WERI-Rb-1 (cell line): ENCODE data around the gene BMAL1.

Experiments used
- DNase-seq: peaks from one replicate; pipeline ENCODE4 v3.0.0-alpha.2; 2020
- H3K27ac ChIP-seq: fragments of 250-450 bp; sonication (Bioruptor Pico); 2 replicates; pipeline ENCODE4 v1.5.1; 2020; ENCODE audit warnings: mild to moderate bottlenecking, moderate library complexity
- H3K27me3 ChIP-seq: fragments of 250-450 bp; sonication (Bioruptor Pico); 2 replicates; pipeline ENCODE4 v1.5.1; 2021; ENCODE audit warnings: mild to moderate bottlenecking, low read depth, moderate library complexity; ENCODE audit not compliant: insufficient read depth, severe bottlenecking
- H3K36me3 ChIP-seq: fragments of 250-450 bp; sonication (Bioruptor Pico); 2 replicates; pipeline ENCODE4 v1.5.1; 2020; ENCODE audit warnings: mild to moderate bottlenecking, moderate library complexity
- H3K4me3 ChIP-seq: 2 replicates; pipeline ENCODE4 v1.5.1; 2011; ENCODE audit warnings: low read depth, mild to moderate bottlenecking, control low read depth, low read length
- H3K9me3 ChIP-seq: fragments of 250-450 bp; sonication (Bioruptor Pico); 2 replicates; pipeline ENCODE4 v1.5.1; 2021; ENCODE audit warnings: mild to moderate bottlenecking, moderate library complexity; ENCODE audit not compliant: severe bottlenecking
- CTCF ChIP-seq: IDR thresholded peaks from 2 replicates; pipeline ENCODE4 v1.5.1; 2011; ENCODE audit warnings: low read depth, mild to moderate bottlenecking, control low read depth, inconsistent platforms, low read length

Gene BMAL1

DNA sequence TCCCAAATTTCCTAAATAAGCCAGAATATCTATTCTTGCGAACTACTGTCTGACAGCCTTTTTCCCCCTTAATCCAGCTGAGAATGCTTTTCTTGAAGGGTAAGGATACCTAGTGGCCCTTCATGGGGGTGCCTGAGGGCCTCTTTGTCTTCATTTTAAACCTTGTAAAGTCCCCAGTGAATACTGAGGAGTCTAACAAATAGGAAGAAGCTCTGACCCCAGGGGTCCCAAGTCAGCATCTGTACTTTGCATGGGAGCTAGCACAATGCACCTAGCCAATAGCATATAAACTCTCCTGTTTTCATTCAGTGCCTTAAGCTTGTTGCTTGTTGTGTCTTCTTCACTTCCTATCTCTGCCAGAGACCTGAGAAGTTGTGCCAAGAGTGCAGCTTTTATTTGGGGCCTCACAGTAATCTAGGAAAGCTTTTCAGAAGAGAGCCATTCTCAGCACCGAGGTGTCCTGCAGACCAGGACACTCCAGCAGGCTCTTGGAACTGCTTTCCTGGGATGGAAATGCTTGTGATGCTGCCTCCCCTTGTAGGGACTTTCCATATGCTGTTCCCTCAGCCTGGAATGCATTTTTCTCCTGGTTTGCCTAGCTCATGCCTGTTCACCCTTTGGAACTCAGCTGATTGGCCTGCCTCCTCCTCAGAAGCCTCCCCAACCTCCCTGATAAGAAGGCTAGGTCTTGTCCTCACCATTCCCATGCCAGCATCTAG is 37.2 kb downstream of the BMAL1 start:
- Histone ChIP-seq H3K36me3 (no peaks in the 10 kb centered on the region; the same call in 1 of the 2 replicates), H3K27me3 (no peaks in the 10 kb centered on the region), H3K27ac (no peak overlapping the region), H3K4me3 (no peak overlapping the region), H3K9me3 (no peaks in the 10 kb centered on the region)
- no peak for TF ChIP-seq CTCF
- no peak for DNase-seq

DNA sequence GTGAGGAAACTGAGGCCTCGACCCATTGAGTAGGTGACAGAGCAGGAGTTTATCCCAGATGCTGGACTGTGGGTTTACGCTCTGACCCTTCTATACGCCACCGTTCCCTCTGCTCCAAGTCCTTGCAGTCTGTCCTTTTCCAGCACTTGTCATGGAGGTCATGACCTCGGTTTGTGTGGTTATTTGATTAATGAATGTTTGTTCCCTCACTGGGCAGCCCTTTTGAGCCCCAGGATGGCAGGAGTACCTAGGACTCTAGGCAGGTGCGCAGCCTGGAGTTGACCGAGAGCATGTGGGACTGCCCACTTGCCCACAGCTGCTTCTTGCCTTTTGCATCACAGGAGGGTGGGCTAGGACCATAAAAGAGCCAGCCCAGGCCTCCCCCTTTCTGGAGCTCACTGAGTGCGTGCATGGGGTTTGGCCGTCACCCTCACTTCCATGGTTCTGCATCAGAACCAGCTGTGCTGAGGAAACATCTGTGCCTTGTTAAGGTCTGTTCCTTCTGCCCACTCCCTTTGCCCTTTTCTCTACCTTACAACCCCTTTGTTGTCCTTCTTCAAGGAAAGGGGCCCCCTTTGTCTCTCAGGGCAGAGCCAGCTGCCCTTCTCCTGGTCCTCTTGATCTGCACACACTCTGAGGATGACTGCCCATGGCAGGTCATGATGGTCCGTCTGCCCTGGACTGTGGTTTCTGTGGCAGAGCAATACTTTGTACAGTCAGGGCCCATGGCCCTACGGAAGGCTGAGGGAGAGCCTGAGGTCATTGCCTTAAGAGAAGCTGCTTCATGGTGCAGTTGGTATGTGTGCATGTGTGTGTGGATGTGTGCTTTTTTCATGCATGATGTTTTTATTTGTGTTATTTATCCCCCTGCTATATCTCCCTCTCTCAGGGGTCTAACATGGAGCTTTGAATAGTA is 38.2 kb downstream of the BMAL1 start:
- DNase-seq, result no peak
- H3K27ac ChIP-seq, result no peak overlapping the region
- TF ChIP-seq CTCF, result no peak
- no peak overlapping the region for H3K4me3 ChIP-seq
- H3K27me3 ChIP-seq, result no peaks in the 10 kb centered on the region
- no peaks in the 10 kb centered on the region for H3K9me3 ChIP-seq
- H3K36me3 ChIP-seq, result no peaks in the 10 kb centered on the region; the same call in 1 of the 2 replicates

GRCh38 chr11:13316528-13316961 is 39.0 kb downstream of the BMAL1 start:
- Histone ChIP-seq H3K27ac (no peak overlapping the region), H3K4me3 (no peak overlapping the region), H3K27me3 (no peaks in the 10 kb centered on the region), H3K9me3 (no peaks in the 10 kb centered on the region), H3K36me3 (no peaks in the 10 kb centered on the region; the same call in 1 of the 2 replicates)
- no peak for DNase-seq
- TF ChIP-seq CTCF, result no peak

GRCh38 chr11:13317293-13318080 is 39.9 kb downstream of the BMAL1 start:
- H3K36me3 ChIP-seq, result no peaks in the 10 kb centered on the region; the same call in 1 of the 2 replicates
- no peak for DNase-seq
- TF ChIP-seq CTCF, result no peak
- no peak overlapping the region for H3K4me3 ChIP-seq
- H3K27ac ChIP-seq, result no peak overlapping the region
- H3K27me3 ChIP-seq, result no peaks in the 10 kb centered on the region
- no peaks in the 10 kb centered on the region for H3K9me3 ChIP-seq

- Histone ChIP-seq H3K27ac (no peak overlapping the region), H3K36me3 (no peaks in the 10 kb centered on the region; the same call in 1 of the 2 replicates), H3K4me3 (no peak overlapping the region), H3K27me3 (no peaks in the 10 kb centered on the region), H3K9me3 (no peaks in the 10 kb centered on the region)
- DNase-seq, result no peak
- TF ChIP-seq CTCF, result no peak
Observed at GRCh38 chr11:13318498-13319295, 41.1 kb downstream of the BMAL1 start.
